ENCODE results near the gene OAT.

The OAT gene

GRCh38 chr10:124418726-124419501, at the start of gene OAT:
OAT (minus strand) TSS chr10:124418923; CDS start chr10:124412171, 6,752 bp downstream.
- peak; percentile 96 for ATAC-seq

GRCh38 chr10:124467165-124467564, 48.4 kb upstream of the OAT start:
- ATAC-seq (no peak), DNase-seq (ENCODE audit: low spot score in 2 of 2) (no peak)
- Mint-ChIP-seq H3K36me3 (no peaks in the 10 kb centered on the region), H3K27ac (no peak overlapping the region), H3K4me3 (no peak overlapping the region), H3K4me1 (peaks cover 15% of the 10 kb centered on the region), H3K9me3 (no peaks in the 10 kb centered on the region)

More at GRCh38 chr10:124418726-124419501, at the start of gene OAT:
- peaks cover 11% of the 10 kb centered on the region for H3K4me1 Mint-ChIP-seq
- no peaks in the 10 kb centered on the region for H3K36me3 Mint-ChIP-seq
- H3K4me3 Mint-ChIP-seq: peak within 1 kb of the TSS; percentile 68
- peak; percentile 87 to 96 for DNase-seq (ENCODE audit: low spot score in 2 of 2)
- H3K27ac Mint-ChIP-seq: peak within 1 kb of the TSS; percentile 29
- H3K9me3 Mint-ChIP-seq: no peaks in the 10 kb centered on the region

- DNase-seq (ENCODE audit: low spot score in 2 of 2) (no peak), ATAC-seq (no peak)
- H3K9me3 Mint-ChIP-seq: no peaks in the 10 kb centered on the region
- H3K36me3 Mint-ChIP-seq: no peaks in the 10 kb centered on the region
- peaks cover 21% of the 10 kb centered on the region for H3K4me1 Mint-ChIP-seq
- H3K4me3 Mint-ChIP-seq: no peak overlapping the region
- H3K27ac Mint-ChIP-seq: peak overlapping the region; percentile 1
Measured at GRCh38 chr10:124465777-124466488, 47.2 kb upstream of the OAT start.

- H3K27ac Mint-ChIP-seq: peak overlapping the region; percentile 60
- no peak for DNase-seq (ENCODE audit: low spot score in 2 of 2)
- no peak for ATAC-seq
- peaks cover 21% of the 10 kb centered on the region for H3K4me1 Mint-ChIP-seq
- H3K9me3 Mint-ChIP-seq: no peaks in the 10 kb centered on the region
- H3K36me3 Mint-ChIP-seq: no peaks in the 10 kb centered on the region
- H3K4me3 Mint-ChIP-seq: peak overlapping the region; percentile 1
Measured at GRCh38 chr10:124465003-124465776, 46.5 kb upstream of the OAT start.

GRCh38 chr10:124464028-124464965, 45.6 kb upstream of the OAT start:
- H3K9me3 Mint-ChIP-seq: no peaks in the 10 kb centered on the region
- no peaks in the 10 kb centered on the region for H3K36me3 Mint-ChIP-seq
- ATAC-seq (no peak), DNase-seq (ENCODE audit: low spot score in 2 of 2) (no peak)
- peak overlapping the region; percentile 1 for H3K4me3 Mint-ChIP-seq
- peak overlapping the region; percentile 60 for H3K27ac Mint-ChIP-seq
- H3K4me1 Mint-ChIP-seq: peaks cover 21% of the 10 kb centered on the region

- peak overlapping the region; percentile 93 for H3K27ac Mint-ChIP-seq
- no peak for ATAC-seq
- H3K4me3 Mint-ChIP-seq: peak overlapping the region; percentile 73
- H3K4me1 Mint-ChIP-seq: peaks cover 21% of the 10 kb centered on the region
- no peaks in the 10 kb centered on the region for H3K36me3 Mint-ChIP-seq
- DNase-seq (ENCODE audit: low spot score in 2 of 2): no peak
- H3K9me3 Mint-ChIP-seq: no peaks in the 10 kb centered on the region
Measured at GRCh38 chr10:124462348-124462695, 43.6 kb upstream of the OAT start.

GRCh38 chr10:124461642-124462347, 43.1 kb upstream of the OAT start, which contains the start of gene LHPP:
LHPP (plus strand) TSS chr10:124461823; CDS start chr10:124461863, 40 bp downstream.
- DNase-seq (ENCODE audit: low spot score in 2 of 2) (peak; percentile 82 to 92), ATAC-seq (peak; percentile 99)
- Mint-ChIP-seq H3K36me3 (no peaks in the 10 kb centered on the region), H3K27ac (peak within 1 kb of the TSS; percentile 93), H3K9me3 (no peaks in the 10 kb centered on the region), H3K4me3 (peak within 1 kb of the TSS; percentile 73), H3K4me1 (peaks cover 21% of the 10 kb centered on the region)

- Mint-ChIP-seq H3K9me3 (no peaks in the 10 kb centered on the region), H3K36me3 (no peaks in the 10 kb centered on the region), H3K4me1 (peaks cover 17% of the 10 kb centered on the region), H3K4me3 (no peak overlapping the region), H3K27ac (no peak overlapping the region)
- ATAC-seq (no peak), DNase-seq (ENCODE audit: low spot score in 2 of 2) (no peak)
Measured at GRCh38 chr10:124460144-124460543, 41.4 kb upstream of the OAT start.

- no peaks in the 10 kb centered on the region for H3K9me3 Mint-ChIP-seq
- no peak for ATAC-seq
- no peaks in the 10 kb centered on the region for H3K36me3 Mint-ChIP-seq
- H3K4me1 Mint-ChIP-seq: peaks cover 9% of the 10 kb centered on the region
- no peak for DNase-seq (ENCODE audit: low spot score in 2 of 2)
- no peak overlapping the region for H3K27ac Mint-ChIP-seq
- no peak overlapping the region for H3K4me3 Mint-ChIP-seq
Measured at GRCh38 chr10:124459395-124459794, 40.7 kb upstream of the OAT start.

GRCh38 chr10:124458889-124459288, 40.2 kb upstream of the OAT start:
- H3K9me3 Mint-ChIP-seq: no peaks in the 10 kb centered on the region
- no peak overlapping the region for H3K4me3 Mint-ChIP-seq
- no peak for ATAC-seq
- H3K36me3 Mint-ChIP-seq: no peaks in the 10 kb centered on the region
- H3K4me1 Mint-ChIP-seq: peaks cover 7% of the 10 kb centered on the region
- no peak overlapping the region for H3K27ac Mint-ChIP-seq
- no peak for DNase-seq (ENCODE audit: low spot score in 2 of 2)

GRCh38 chr10:124458473-124458872, 39.8 kb upstream of the OAT start:
- Mint-ChIP-seq H3K9me3 (no peaks in the 10 kb centered on the region), H3K27ac (no peak overlapping the region), H3K4me1 (peaks cover 7% of the 10 kb centered on the region), H3K36me3 (no peaks in the 10 kb centered on the region), H3K4me3 (no peak overlapping the region)
- ATAC-seq (no peak), DNase-seq (ENCODE audit: low spot score in 2 of 2) (no peak)

- no peaks in the 10 kb centered on the region for H3K4me1 Mint-ChIP-seq
- no peak for ATAC-seq
- H3K4me3 Mint-ChIP-seq: no peak overlapping the region
- H3K9me3 Mint-ChIP-seq: no peaks in the 10 kb centered on the region
- H3K27ac Mint-ChIP-seq: no peak overlapping the region
- no peaks in the 10 kb centered on the region for H3K36me3 Mint-ChIP-seq
- DNase-seq (ENCODE audit: low spot score in 2 of 2): no peak
Measured at GRCh38 chr10:124455441-124455840, 36.7 kb upstream of the OAT start.

GRCh38 chr10:124453960-124454610, 35.4 kb upstream of the OAT start:
- Mint-ChIP-seq H3K27ac (no peak overlapping the region), H3K4me3 (no peak overlapping the region), H3K36me3 (no peaks in the 10 kb centered on the region), H3K9me3 (no peaks in the 10 kb centered on the region), H3K4me1 (peaks cover 4% of the 10 kb centered on the region)
- DNase-seq (ENCODE audit: low spot score in 2 of 2) (no peak), ATAC-seq (no peak)

GRCh38 chr10:124451276-124451675, 32.6 kb upstream of the OAT start:
- DNase-seq (ENCODE audit: low spot score in 2 of 2) (no peak), ATAC-seq (no peak)
- peaks cover 11% of the 10 kb centered on the region for H3K4me1 Mint-ChIP-seq
- peak overlapping the region; percentile 41 for H3K4me3 Mint-ChIP-seq
- H3K36me3 Mint-ChIP-seq: no peaks in the 10 kb centered on the region
- no peaks in the 10 kb centered on the region for H3K9me3 Mint-ChIP-seq
- no peak overlapping the region for H3K27ac Mint-ChIP-seq

All from stimulated activated effector memory CD8-positive, alpha-beta T cell treated with anti-CD3 and anti-CD28 coated beads, Interleukin-12 subunit alpha, Interleukin-12 subunit beta, amount 100 ng/mL, for 72 hours (primary cell).